SK-N-MC (cell line): ENCODE results near the gene MYADML2.
"Not testable (repeated sequence)": the region's sequence is repeated elsewhere in the genome, so short reads cannot be mapped to it uniquely, and the experiment has no call there.

Experiments used
- DNase-seq: peaks from one replicate; pipeline ENCODE4 v3.0.0-alpha.2; 2011; ENCODE audit warnings: low read depth, low spot score
- H3K27ac ChIP-seq: fragments of 200-600 bp; sonication (generic); 2 replicates; pipeline ENCODE4 v1.5.1; 2016; ENCODE audit warnings: mixed run types
- H3K36me3 ChIP-seq: fragments of 200-600 bp; sonication (generic); 2 replicates; pipeline ENCODE4 v1.6.1; 2017; ENCODE audit warnings: antibody characterized with exemption, low read length, mixed read lengths; ENCODE audit not compliant: insufficient read depth
- H3K4me3 ChIP-seq: fragments of 200-600 bp; sonication (generic); 2 replicates; pipeline ENCODE4 v1.5.1; 2016
- H3K9ac ChIP-seq: fragments of 200-600 bp; sonication (generic); 2 replicates; pipeline ENCODE4 v1.8.0; 2017; ENCODE audit warnings: mixed run types, mixed read lengths; ENCODE audit not compliant: insufficient read length
- H3K9me3 ChIP-seq: fragments of 200-600 bp; sonication (generic); 2 replicates; pipeline ENCODE4 v1.6.1; 2017; ENCODE audit warnings: low read depth, mild to moderate bottlenecking, antibody characterized with exemption, low read length, moderate library complexity, mixed read lengths
- EZH2 ChIP-seq: fragments of 200-600 bp; sonication (generic); IDR thresholded peaks from one replicate; pipeline ENCODE4 v1.6.1; 2017; ENCODE audit warnings: antibody characterized with exemption
- FOXP2 ChIP-seq: optimal IDR thresholded peaks from 2 replicates; pipeline ENCODE3; 2011; ENCODE audit warnings: mild to moderate bottlenecking, moderate library complexity; ENCODE audit not compliant: insufficient read depth; ENCODE audit errors: extremely low read length, control extremely low read depth
- POLR2AphosphoS5 ChIP-seq: IDR thresholded peaks from 2 replicates; pipeline ENCODE4 v1.6.1; 2012; ENCODE audit warnings: mild to moderate bottlenecking, low read depth, low read length, borderline replicate concordance

The MYADML2 gene

GRCh38 chr17:81990836-81991683, 44.0 kb upstream of the MYADML2 start:
- Histone ChIP-seq H3K36me3 (no peaks in the 10 kb centered on the region; the same call in 1 of the 2 replicates), H3K4me3 (no peak overlapping the region), H3K27ac (no peak overlapping the region), H3K9me3 (no peaks in the 10 kb centered on the region), H3K9ac (peak overlapping the region; percentile 37)
- no peak for TF ChIP-seq POLR2AphosphoS5
- TF ChIP-seq FOXP2, result no peak
- no peak for TF ChIP-seq EZH2
- no peak for DNase-seq

DNA sequence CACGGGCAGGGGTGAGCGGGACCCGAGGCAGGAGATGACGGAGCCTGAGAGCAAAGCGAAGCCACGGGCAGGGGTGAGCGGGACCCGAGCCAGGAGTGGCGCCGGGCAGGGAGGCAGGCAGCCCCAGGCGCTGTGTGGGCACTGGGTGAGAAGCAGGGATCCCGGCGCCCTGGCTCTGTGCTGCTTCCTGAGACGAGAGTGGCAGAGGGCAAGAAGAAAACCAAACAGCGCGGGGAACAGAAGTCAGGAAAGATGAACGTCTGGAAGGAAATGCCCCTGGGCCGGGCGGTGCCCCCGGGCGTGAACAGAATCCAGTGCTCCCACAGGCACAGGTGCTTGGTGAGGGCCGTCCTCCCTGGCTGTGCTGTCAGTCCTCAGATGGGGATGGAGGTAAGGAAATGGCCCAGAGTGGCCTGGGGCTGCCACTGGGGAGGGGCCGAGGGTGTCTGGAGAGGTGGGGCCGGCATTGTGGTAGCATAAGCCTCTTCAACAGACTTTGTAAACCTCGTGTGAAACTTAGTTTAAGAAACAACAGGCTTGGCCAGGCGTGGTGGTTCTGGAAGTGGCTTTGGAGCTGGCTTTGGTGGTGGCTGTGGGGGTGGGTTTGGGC, 40.2 kb upstream of the MYADML2 start:
- Histone ChIP-seq H3K4me3 (no peak overlapping the region), H3K9ac (no peak overlapping the region), H3K27ac (peak overlapping the region; percentile 16; the same call in 1 of the 2 replicates), H3K36me3 (peaks cover 15% of the 10 kb centered on the region; the same call in 1 of the 2 replicates), H3K9me3 (no peaks in the 10 kb centered on the region)
- DNase-seq, result no peak
- TF ChIP-seq FOXP2 (no peak), POLR2AphosphoS5 (no peak), EZH2 (no peak)

- Histone ChIP-seq H3K9me3 (no peaks in the 10 kb centered on the region), H3K9ac (no peak overlapping the region), H3K27ac (no peak overlapping the region), H3K4me3 (no peak overlapping the region), H3K36me3 (peaks cover 15% of the 10 kb centered on the region; the same call in 1 of the 2 replicates)
- DNase-seq, result no peak
- no peak for TF ChIP-seq POLR2AphosphoS5
- no peak for TF ChIP-seq FOXP2
- no peak for TF ChIP-seq EZH2
Measured at GRCh38 chr17:81986606-81987005, 39.6 kb upstream of the MYADML2 start.

DNA sequence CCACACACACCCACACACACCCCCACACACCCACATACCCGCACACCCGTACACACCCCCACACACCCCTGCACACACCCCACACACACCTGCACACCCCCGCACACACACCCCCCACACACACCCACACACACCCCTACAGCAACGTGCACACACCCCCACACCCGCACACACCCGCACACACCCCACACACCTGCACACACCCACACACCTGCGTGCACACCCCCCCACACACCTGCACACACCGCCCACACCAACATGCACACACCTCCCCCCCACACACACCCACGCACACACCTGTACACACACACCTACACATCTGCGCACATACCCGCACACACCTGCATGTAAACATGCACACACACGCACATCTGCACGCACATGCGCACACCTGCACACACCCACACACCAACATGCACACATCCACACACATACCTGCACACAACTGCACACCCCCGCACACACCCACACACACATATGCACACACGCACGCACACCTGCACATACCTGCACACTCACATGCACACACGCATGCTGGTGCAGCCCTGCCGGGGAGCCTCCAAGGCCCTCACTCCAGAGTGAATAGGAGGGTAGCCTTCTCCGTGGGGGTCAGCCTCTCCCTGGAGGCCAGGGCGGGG, 37.9 kb upstream of the MYADML2 start:
- TF ChIP-seq EZH2 (no peak), POLR2AphosphoS5 (no peak), FOXP2 (no peak)
- no peak for DNase-seq
- Histone ChIP-seq H3K4me3 (no peak overlapping the region), H3K36me3 (peaks cover 15% of the 10 kb centered on the region; the same call in 1 of the 2 replicates), H3K9ac (no peak overlapping the region), H3K9me3 (no peaks in the 10 kb centered on the region), H3K27ac (no peak overlapping the region)

DNA sequence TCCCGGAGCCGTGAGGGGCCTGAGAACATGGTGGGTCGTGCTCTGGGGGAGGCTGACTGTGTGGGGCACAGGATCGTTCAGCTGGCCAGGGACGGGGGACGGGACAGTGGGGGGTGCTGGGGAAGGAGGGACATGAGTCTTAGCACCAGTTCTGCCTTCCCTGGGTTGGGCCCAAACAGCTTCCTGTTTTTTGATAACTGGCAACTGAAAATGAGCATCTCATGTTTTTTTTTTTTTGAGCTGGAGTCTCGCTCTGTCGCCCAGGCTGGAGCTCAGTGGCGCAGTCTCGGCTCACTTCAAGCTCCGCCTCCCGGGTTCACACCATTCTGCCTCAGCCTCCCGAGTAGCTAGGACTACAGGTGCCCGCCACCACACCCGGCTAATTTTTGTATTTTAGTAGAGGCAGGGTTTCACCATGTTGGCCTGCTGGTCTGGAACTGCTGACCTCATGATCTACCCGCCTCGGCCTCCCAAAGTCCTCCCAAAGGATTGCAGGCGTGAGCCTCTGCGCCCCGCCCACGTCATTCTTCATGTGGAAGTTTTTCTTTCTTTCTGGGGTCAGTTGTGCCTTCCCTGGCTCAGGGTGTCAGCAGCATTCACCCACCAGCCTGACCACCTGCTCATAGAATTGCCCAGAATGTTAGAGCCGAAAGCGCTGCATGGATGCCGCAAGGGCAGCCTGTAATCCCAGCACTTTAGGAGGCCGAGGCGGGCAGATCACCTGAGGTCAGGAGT, 36.8 kb upstream of the MYADML2 start:
- Histone ChIP-seq H3K4me3 (no peak overlapping the region), H3K27ac (no peak overlapping the region), H3K9me3 (no peaks in the 10 kb centered on the region), H3K36me3 (peaks cover 18% of the 10 kb centered on the region; the same call in 1 of the 2 replicates), H3K9ac (no peak overlapping the region)
- no peak for DNase-seq
- TF ChIP-seq EZH2 (no peak), POLR2AphosphoS5 (no peak), FOXP2 (no peak)

DNA sequence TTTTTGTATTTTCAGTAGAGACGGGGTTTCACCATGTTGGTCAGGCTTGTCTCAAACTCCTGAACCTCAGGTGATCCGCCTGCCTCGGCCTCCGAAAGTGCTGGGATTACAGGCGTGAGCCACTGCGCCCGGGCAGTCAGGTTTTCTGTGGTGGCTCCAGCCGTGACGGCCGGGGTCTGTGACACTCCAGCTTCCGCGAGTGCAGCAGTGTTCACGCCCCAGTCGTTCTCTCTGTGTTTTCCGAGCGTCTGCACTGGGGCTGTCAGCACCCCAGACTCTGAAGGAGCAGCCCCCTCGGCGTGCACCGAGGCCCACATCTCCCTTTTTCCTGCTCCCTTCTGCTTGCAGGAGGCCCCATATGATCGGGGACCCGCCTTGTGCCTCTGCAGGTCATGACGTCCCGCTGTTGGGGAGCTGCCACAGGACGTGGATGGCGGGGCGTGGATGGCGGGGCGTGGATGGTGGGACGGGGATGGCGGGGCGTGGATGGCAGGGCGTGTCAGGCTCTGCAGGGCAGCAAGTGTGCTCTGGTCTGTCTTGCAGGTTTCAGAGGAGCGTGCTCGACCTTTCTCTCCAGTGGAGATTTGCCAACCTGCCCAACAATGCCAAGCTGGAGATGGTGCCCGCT, 36.1 kb upstream of the MYADML2 start:
- TF ChIP-seq FOXP2, result no peak
- no peak for TF ChIP-seq EZH2
- no peak for TF ChIP-seq POLR2AphosphoS5
- Histone ChIP-seq H3K36me3 (peaks cover 18% of the 10 kb centered on the region; the same call in 1 of the 2 replicates), H3K4me3 (no peak overlapping the region), H3K27ac (no peak overlapping the region), H3K9ac (no peak overlapping the region), H3K9me3 (no peaks in the 10 kb centered on the region)
- DNase-seq, result no peak

DNA sequence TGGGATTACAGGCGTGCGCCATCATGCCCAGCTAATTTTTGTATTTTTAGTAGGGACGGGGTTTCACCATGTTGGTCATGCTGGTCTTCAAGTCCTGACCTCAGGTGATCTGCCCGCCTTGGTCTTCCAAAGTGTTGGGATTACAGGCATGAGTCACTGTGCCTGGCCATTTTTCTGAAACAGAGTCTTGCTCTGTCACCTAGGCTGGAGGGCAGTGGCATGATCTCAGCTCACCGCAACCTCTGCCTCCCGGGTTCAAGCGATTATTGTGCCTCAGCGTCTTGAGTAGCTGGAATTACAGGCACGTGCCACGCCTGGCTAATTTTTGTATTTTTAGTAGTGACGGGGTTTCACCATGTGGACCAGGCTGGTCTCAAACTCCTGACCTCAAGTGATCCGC, 34.5 kb upstream of the MYADML2 start:
- not testable (repeated sequence) for H3K9ac ChIP-seq, DNase-seq, H3K9me3 ChIP-seq, H3K4me3 ChIP-seq, H3K27ac ChIP-seq
- peaks cover 18% of the 10 kb centered on the region; the same call in 1 of the 2 replicates for H3K36me3 ChIP-seq

- Histone ChIP-seq H3K36me3 (peaks cover 17% of the 10 kb centered on the region; the same call in 1 of the 2 replicates), H3K9ac (no peak overlapping the region), H3K9me3 (no peaks in the 10 kb centered on the region), H3K4me3 (no peak overlapping the region), H3K27ac (peak overlapping the region; percentile 53)
- no peak for TF ChIP-seq EZH2
- no peak; the same call in 1 of the 2 replicates for TF ChIP-seq POLR2AphosphoS5
- no peak for TF ChIP-seq FOXP2
- peak; percentile 22 for DNase-seq
Measured at GRCh38 chr17:81980707-81981343, 33.8 kb upstream of the MYADML2 start.
